ENCODE results near the gene TTC3.
"Not testable (repeated sequence)": the region's sequence is repeated elsewhere in the genome, so short reads cannot be mapped to it uniquely, and the experiment has no call there.

Gene TTC3

GRCh38 chr21:37095821-37096220 is 22.8 kb downstream of the TTC3 start:
- no peak for DNase-seq

GRCh38 chr21:37098751-37099150 is 25.7 kb downstream of the TTC3 start:
- DNase-seq: no peak

- DNase-seq: no peak
These were observed 27.3 kb downstream of the TTC3 start for GRCh38 chr21:37100316-37100715.

- no peak for DNase-seq
These were observed 28.3 kb downstream of the TTC3 start for GRCh38 chr21:37101384-37101783.

DNA sequence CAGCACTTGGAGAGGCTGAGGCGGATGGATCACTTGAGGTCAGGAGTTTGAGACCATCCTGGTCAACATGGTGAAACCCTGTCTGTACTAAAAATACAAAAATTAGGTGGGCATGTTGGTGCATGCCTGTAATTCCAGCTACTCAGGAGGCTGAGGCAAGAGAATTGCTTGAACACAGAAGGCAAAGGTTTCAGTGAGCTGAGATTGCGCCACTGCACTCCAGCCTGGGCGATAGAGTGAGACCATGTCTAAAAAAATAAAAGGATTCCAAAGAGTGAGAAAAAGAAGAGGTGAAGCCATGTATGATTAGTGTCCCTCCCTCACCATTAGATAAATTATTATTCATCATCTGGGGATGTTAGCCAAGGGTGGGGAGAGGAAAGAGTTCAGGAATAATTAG is 29.7 kb downstream of the TTC3 start:
- DNase-seq: not testable (repeated sequence)

GRCh38 chr21:37106998-37107397 is 33.9 kb downstream of the TTC3 start:
- DNase-seq: no peak

DNA sequence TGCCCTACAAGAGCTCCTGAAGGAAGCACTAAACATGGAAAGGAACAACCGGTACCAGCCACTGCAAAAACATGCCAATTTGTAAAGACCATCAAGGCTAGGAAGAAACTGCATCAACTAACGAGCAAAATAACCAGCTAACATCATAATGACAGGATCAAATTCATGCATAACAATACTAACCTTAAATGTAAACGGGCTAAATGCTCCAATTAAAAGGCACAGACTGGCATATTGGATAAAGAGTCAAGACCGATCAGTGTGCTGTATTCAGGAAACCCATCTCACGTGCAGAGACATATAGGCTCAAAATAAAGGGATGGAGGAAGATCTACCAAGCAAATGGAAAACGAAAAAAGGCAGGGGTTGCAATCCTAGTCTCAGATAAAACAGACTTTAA is 38.0 kb downstream of the TTC3 start:
- not testable (repeated sequence) for DNase-seq

- DNase-seq: not testable (repeated sequence)
These were observed 41.2 kb downstream of the TTC3 start for GRCh38 chr21:37114301-37114700.

GRCh38 chr21:37116459-37116858 is 43.4 kb downstream of the TTC3 start:
- not testable (repeated sequence) for DNase-seq

GRCh38 chr21:37117204-37117603 is 44.1 kb downstream of the TTC3 start:
- no peak for DNase-seq

DNA sequence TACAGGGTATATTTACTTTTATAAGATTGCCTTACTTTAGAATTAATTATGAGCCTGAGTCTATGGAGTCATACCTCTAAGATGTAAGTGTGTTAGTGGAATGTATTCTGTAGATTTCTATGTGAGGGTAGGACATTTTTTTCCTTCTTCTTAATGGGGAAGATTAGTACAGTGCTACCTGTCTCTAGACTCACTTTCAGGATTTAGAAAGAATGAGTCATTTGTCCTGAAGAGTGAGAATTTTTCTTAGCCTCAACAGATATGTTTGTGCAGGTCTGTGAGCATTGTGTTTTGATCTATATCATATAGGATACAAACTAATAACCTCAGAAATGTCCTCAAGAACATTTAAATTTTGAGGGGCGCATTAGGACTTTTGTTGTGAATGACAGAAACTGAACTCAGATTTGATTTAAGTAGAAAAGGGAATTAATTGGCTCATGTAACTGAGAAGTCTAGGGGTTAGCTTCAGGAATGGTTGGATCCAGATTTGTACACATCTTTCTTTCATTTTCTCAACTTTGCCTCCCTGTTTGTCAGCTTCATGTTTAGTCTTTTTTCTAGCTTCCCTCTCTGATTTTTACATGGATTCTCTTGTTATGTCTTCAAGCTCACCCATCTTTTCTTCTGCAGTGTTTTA is 45.3 kb downstream of the TTC3 start:
- DNase-seq: no peak

- DNase-seq: no peak
These were observed 46.6 kb downstream of the TTC3 start for GRCh38 chr21:37119421-37120218.

- no peak for DNase-seq
These were observed 55.0 kb downstream of the TTC3 start for GRCh38 chr21:37128076-37128475.

DNA sequence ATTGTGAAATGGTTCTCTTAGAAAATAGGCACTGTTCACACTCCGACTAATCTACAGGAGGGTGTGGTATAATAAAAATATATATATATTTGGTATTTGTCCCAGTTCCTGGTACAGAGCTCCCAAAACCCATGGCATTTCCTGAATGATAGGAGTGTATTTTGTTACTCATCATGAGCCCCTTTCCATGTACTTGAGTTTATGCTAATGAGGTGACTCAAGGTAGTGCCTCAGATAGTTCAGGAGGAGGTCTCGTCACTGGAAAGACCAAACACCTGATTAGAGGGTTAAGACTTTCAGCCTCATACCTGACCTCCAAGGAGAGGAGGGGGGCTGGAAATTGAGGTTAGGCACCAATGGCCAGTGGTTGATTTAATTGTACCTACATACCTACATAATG is 57.9 kb downstream of the TTC3 start:
- DNase-seq: no peak

DNA sequence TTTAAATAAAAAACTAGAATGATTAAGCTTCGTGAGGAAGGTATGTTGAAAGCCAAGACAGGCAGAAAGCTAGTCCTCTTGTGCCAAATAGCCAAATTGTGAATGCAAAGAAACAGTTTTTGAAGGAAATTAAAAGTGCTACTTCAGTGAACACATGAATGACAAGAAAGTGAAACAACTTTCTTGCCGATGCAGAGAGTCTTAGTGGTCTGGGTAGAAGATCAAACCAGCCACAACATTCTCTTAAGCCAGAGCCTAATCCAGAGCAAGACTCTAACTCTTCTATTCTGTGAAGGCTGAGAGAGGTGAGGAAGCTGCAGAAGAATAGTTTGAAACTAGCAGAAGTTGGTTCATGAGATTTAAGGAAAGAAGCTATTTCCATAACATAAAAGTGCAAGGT is 63.2 kb downstream of the TTC3 start:
- no peak for DNase-seq

DNA sequence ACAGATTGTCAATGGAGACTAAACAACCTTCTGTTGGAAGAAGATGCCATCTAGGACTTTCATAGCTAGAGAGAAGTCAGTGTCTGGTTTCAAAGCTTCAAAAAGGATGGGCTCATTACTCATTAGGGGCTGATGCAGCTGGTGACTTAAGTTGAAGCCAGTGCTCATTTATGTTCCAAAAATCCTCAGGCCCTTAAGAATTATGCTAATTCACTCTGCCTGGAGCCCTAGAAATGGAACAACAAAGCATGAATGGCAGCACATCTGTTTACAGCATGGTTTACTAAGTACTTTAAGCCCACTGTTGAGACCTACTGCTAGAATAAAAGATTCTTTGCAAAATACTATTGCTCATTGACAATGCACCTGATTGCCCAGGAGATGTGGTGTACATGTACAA is 63.7 kb downstream of the TTC3 start:
- DNase-seq: no peak

- DNase-seq: no peak
These were observed 66.1 kb downstream of the TTC3 start for GRCh38 chr21:37139154-37139553.

DNA sequence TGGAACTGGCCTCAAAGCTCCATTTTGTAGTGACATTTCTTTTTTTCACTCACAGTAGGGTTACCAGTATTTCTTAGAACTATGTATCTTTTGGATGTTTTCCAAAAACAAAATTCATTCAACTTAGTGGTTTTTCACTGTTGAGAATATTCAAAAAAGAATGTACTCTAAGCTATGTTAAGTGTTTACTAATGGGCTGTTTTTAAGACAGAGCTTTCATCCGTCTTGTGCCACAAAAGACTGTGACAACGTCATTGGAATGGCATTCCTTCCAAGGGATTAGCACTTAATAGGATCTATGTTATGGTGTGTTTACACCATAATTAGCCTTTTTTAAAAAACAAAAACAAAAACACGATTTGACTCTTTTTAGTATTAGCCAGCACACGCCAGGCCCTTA is 66.8 kb downstream of the TTC3 start:
- DNase-seq: no peak

GRCh38 chr21:37143392-37143791 is 70.3 kb downstream of the TTC3 start:
- not testable (repeated sequence) for DNase-seq

DNA sequence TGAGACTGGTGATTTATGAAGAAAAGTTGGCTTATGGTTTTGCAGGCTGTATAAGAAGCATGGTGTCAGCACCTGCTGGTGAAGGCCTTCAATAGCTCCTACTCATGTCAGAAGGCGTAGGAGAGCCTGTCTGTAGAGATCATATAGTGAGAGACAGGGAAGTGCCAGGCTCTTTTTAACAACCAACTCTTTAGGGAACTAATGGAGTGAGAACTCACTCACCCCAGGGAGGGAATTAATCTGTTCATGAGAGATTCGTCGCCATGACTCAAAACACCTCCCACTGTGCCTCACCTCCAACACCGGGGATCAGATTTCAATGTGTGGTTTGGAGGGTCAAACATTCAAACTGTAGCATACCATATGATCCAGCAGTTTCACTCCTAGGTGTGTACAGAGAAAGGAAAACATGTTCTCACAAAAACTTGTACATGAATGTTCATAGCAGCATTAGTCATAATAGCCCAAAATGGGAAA is 72.6 kb downstream of the TTC3 start:
- no peak for DNase-seq

GRCh38 chr21:37146320-37147235 is 73.5 kb downstream of the TTC3 start:
- no peak for DNase-seq

- no peak for DNase-seq
These were observed 76.4 kb downstream of the TTC3 start for GRCh38 chr21:37149411-37149810.

GRCh38 chr21:37153196-37153934 is 80.3 kb downstream of the TTC3 start:
- DNase-seq: no peak

All from CD4-positive, alpha-beta T cell treated with Interferon gamma for 1 hour (primary cell).